WTC11 (cell line): Measurements from ENCODE around the gene HES6. TPM values are rescaled to one million over a fixed set of nuclear protein-coding genes. Genes with fewer than 3 reads are reported as not detected.
A peak's percentile ranks its signal among the peaks of the same experiment; 100 is the strongest.

ENCODE experiments used
- ATAC-seq: fragments of 200-7000 bp; cut with Tn5 transposase; 2 replicates; pipeline ENCODE4 v1.10.0; 2021; ENCODE audit warnings: mild to moderate bottlenecking, moderate library complexity
- CTCF ChIA-PET: fragments of 300-600 bp; sonication (Branson Sonifier 250); formaldehyde crosslinking; loops from one replicate; lab custom pipeline; 2021; ENCODE audit warnings: antibody characterized with exemption; lab: Charles Lee
- POLR2A ChIA-PET: fragments of 350-600 bp; sonication (Branson Sonifier 250); formaldehyde crosslinking; loops from one replicate; lab custom pipeline; 2021; ENCODE audit warnings: antibody characterized with exemption; lab: Charles Lee
- DNase-seq: peaks from one replicate; pipeline ENCODE4 v3.0.0; 2021; ENCODE audit warnings: low spot score
- H3K27ac Mint-ChIP-seq: 2 replicates; pipeline ENCODE4 v1.8.0; 2021; ENCODE audit warnings: mixed read lengths
- H3K27me3 Mint-ChIP-seq: 2 replicates; pipeline ENCODE4 v1.8.0; 2021; ENCODE audit warnings: low read depth, mild to moderate bottlenecking, moderate library complexity, mixed read lengths
- H3K36me3 Mint-ChIP-seq: 2 replicates; pipeline ENCODE4 v1.8.0; 2021; ENCODE audit warnings: mixed read lengths
- H3K4me1 Mint-ChIP-seq: 2 replicates; pipeline ENCODE4 v1.8.0; 2022; ENCODE audit warnings: mixed read lengths
- H3K4me3 Mint-ChIP-seq: 2 replicates; pipeline ENCODE4 v1.8.0; 2021; ENCODE audit warnings: mild to moderate bottlenecking, moderate library complexity, mixed read lengths
- H3K9me3 Mint-ChIP-seq: 2 replicates; pipeline ENCODE4 v1.8.0; 2021; ENCODE audit warnings: mixed read lengths
- CREM ChIP-seq: sonication (generic); formaldehyde crosslinking; IDR thresholded peaks from 2 replicates; pipeline ENCODE4 v1.8.1; 2022; ENCODE audit warnings: mild to moderate bottlenecking, missing genetic modification reagents, moderate library complexity
- ETV6 ChIP-seq: sonication (generic); formaldehyde crosslinking; IDR thresholded peaks from 2 replicates; pipeline ENCODE4 v1.8.1; 2022; ENCODE audit warnings: mild to moderate bottlenecking, missing genetic modification reagents
- FOXK1 ChIP-seq: sonication (generic); formaldehyde crosslinking; IDR thresholded peaks from 2 replicates; pipeline ENCODE4 v1.8.0; 2022; ENCODE audit warnings: mild to moderate bottlenecking, moderate library complexity, missing genetic modification reagents
- GRHL2 ChIP-seq: fragments of 250-450 bp; sonication (Bioruptor Pico); IDR thresholded peaks from 2 replicates; pipeline ENCODE4 v1.8.0; 2022; ENCODE audit warnings: mild to moderate bottlenecking, moderate library complexity; ENCODE audit not compliant: insufficient replicate concordance, severe bottlenecking
- NR2C2 ChIP-seq: sonication (generic); formaldehyde crosslinking; IDR thresholded peaks from 2 replicates; pipeline ENCODE4 v1.8.0; 2022; ENCODE audit warnings: mild to moderate bottlenecking, missing genetic modification reagents
- SMAD4 ChIP-seq: sonication (generic); formaldehyde crosslinking; IDR thresholded peaks from 2 replicates; pipeline ENCODE4 v1.8.0; 2022; ENCODE audit warnings: mild to moderate bottlenecking, missing genetic modification reagents
- TCF7 ChIP-seq: sonication (generic); formaldehyde crosslinking; IDR thresholded peaks from 2 replicates; pipeline ENCODE4 v1.8.0; 2022; ENCODE audit warnings: mild to moderate bottlenecking, low read depth, missing genetic modification reagents, moderate library complexity
- TEAD1 ChIP-seq: sonication (generic); formaldehyde crosslinking; IDR thresholded peaks from 2 replicates; pipeline ENCODE4 v1.8.0; 2022; ENCODE audit warnings: mild to moderate bottlenecking, missing genetic modification reagents
- TEAD4 ChIP-seq: sonication (generic); formaldehyde crosslinking; IDR thresholded peaks from 2 replicates; pipeline ENCODE4 v1.8.0; 2022; ENCODE audit warnings: mild to moderate bottlenecking, missing genetic modification reagents
- ZNF219 ChIP-seq: sonication (generic); formaldehyde crosslinking; IDR thresholded peaks from 2 replicates; pipeline ENCODE4 v1.8.0; 2023; ENCODE audit warnings: missing genetic modification reagents, mild to moderate bottlenecking, borderline replicate concordance
- ZNF317 ChIP-seq: sonication (generic); formaldehyde crosslinking; IDR thresholded peaks from 2 replicates; pipeline ENCODE4 v1.8.1; 2023; ENCODE audit warnings: low read depth, mild to moderate bottlenecking, moderate library complexity, missing genetic modification reagents, borderline replicate concordance
- total RNA-seq: library from RNA; stranded (reverse); gene quantifications from 3 replicates; pipeline ENCODE4 v1.2.3, GENCODE V29; 2021
- TF ChIP-seq, protein P1 (sequence below): sonication (generic); formaldehyde crosslinking; IDR thresholded peaks from 2 replicates; pipeline ENCODE4 v1.8.1; 2023; ENCODE audit warnings: mild to moderate bottlenecking, missing genetic modification reagents, moderate library complexity
- TF ChIP-seq, protein P2 (sequence below): sonication (generic); formaldehyde crosslinking; IDR thresholded peaks from 2 replicates; pipeline ENCODE4 v1.8.1; 2023; ENCODE audit warnings: mild to moderate bottlenecking, missing genetic modification reagents
- TF ChIP-seq, protein P3 (sequence below): sonication (generic); formaldehyde crosslinking; IDR thresholded peaks from 2 replicates; pipeline ENCODE4 v1.8.0; 2022; ENCODE audit warnings: mild to moderate bottlenecking, missing genetic modification reagents
- TF ChIP-seq, protein P4 (sequence below): sonication (generic); formaldehyde crosslinking; IDR thresholded peaks from 2 replicates; pipeline ENCODE4 v1.8.1; 2023; ENCODE audit warnings: mild to moderate bottlenecking, missing genetic modification reagents, moderate library complexity
- TF ChIP-seq, protein P5 (sequence below): sonication (generic); formaldehyde crosslinking; IDR thresholded peaks from 2 replicates; pipeline ENCODE4 v1.8.1; 2022; ENCODE audit warnings: low read depth, missing genetic modification reagents, borderline replicate concordance
- TF ChIP-seq, protein P6 (sequence below): fragments of 250-450 bp; sonication (Bioruptor Pico); IDR thresholded peaks from 2 replicates; pipeline ENCODE4 v1.9.0; 2021; ENCODE audit warnings: mild to moderate bottlenecking, borderline replicate concordance
- TF ChIP-seq, protein P7 (sequence below): sonication (generic); formaldehyde crosslinking; IDR thresholded peaks from 2 replicates; pipeline ENCODE4 v1.8.0; 2023; ENCODE audit warnings: missing genetic modification reagents, mild to moderate bottlenecking, borderline replicate concordance

HES6 gene
- total RNA-seq, 1 experiment from 2014 or later, result 52.1 TPM

DNA sequence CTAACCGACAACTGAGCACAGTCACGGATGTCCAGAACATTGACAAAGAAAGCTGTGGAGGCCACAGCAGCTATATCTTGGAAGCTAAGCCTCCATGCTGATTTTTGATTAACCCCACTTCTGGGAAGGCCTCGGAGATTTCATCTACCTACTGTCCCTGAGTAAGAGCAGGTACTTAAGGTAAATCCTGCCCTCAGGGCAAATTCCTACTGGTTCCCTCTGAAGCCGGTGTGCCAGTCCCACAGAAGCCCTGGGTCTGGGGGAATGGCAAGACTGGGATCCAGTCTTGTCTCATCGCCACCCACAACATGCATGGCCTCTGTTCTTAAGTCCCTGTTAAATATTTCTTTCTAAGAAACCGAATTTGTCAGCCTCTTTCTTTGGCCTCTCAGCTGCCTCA is 29.9 kb upstream of the HES6 start:
- peaks cover 5% of the 10 kb centered on the region; the same call in 1 of the 2 replicates for H3K36me3 Mint-ChIP-seq
- no peaks in the 10 kb centered on the region for H3K4me1 Mint-ChIP-seq
- H3K27ac Mint-ChIP-seq, result no peak overlapping the region
- TF ChIP-seq ZNF317 (CRISPR knock-in tag) (no peak), SMAD4 (CRISPR knock-in tag) (no peak), GRHL2 (no peak), ETV6 (CRISPR knock-in tag) (no peak), CREM (CRISPR knock-in tag) (no peak), TEAD4 (CRISPR knock-in tag) (no peak)
- TF ChIP-seq, protein P1, sequence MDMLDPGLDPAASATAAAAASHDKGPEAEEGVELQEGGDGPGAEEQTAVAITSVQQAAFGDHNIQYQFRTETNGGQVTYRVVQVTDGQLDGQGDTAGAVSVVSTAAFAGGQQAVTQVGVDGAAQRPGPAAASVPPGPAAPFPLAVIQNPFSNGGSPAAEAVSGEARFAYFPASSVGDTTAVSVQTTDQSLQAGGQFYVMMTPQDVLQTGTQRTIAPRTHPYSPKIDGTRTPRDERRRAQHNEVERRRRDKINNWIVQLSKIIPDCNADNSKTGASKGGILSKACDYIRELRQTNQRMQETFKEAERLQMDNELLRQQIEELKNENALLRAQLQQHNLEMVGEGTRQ (CRISPR knock-in tag), result no peak
- TF ChIP-seq, protein P2, sequence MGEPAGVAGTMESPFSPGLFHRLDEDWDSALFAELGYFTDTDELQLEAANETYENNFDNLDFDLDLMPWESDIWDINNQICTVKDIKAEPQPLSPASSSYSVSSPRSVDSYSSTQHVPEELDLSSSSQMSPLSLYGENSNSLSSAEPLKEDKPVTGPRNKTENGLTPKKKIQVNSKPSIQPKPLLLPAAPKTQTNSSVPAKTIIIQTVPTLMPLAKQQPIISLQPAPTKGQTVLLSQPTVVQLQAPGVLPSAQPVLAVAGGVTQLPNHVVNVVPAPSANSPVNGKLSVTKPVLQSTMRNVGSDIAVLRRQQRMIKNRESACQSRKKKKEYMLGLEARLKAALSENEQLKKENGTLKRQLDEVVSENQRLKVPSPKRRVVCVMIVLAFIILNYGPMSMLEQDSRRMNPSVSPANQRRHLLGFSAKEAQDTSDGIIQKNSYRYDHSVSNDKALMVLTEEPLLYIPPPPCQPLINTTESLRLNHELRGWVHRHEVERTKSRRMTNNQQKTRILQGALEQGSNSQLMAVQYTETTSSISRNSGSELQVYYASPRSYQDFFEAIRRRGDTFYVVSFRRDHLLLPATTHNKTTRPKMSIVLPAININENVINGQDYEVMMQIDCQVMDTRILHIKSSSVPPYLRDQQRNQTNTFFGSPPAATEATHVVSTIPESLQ (CRISPR knock-in tag), result no peak
- POLR2A ChIA-PET, result no interaction called here
- DNase-seq (no peak), ATAC-seq (no peak)
- H3K4me3 Mint-ChIP-seq, result no peak overlapping the region
- no peaks in the 10 kb centered on the region for H3K9me3 Mint-ChIP-seq
- no peaks in the 10 kb centered on the region for H3K27me3 Mint-ChIP-seq
- CTCF ChIA-PET, result no interaction called here

DNA sequence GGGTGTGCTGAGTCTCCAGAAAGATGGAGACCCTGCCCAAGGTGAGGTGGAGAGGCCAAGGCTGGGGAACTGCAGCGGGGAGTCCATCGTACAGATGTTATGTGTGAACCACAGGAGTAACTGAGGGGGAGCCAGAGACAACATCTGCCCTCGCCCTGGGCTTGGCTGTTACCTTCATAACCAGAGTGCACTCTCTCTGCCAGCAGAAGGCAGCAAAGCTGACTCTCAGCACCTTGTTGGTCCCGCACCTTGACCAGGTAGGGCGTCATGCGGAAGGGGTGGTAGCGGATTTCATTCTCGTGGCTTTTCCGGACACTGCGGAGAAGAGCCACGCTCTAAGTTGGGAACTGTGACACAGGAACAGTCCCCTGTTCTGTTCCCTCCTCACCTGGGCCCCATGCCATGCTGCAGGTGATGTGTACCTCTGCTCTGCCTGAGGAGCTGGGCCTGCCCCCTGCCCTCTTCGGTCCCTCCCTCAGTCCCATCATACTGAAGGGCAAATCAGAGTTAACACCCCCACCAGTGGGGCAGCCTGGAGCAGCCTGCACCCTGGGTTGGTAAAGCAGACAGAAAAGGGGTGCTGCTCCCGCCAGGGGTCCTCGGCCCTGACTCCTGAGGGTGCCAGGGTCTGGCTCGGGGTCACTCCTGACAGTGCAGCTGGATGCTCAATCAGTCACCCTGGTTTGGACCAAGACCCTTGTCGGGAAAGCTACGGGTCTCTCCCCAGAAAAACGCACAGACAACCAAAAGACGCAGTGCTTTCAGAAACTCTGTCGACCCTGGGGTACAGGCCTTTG is 28.2 kb upstream of the HES6 start:
- Mint-ChIP-seq H3K4me3 (no peak overlapping the region), H3K36me3 (peaks cover 5% of the 10 kb centered on the region; the same call in 1 of the 2 replicates), H3K27ac (no peak overlapping the region), H3K4me1 (peaks cover 3% of the 10 kb centered on the region), H3K9me3 (no peaks in the 10 kb centered on the region), H3K27me3 (no peaks in the 10 kb centered on the region)
- ChIA-PET CTCF (interaction anchor here (0.5 to 1.1 kb wide), 4 partner anchors 9 to 280 kb away, joined by 3 read pairs; no protein-coding TSS in a partner anchor), POLR2A (no interaction called here)
- DNase-seq (no peak), ATAC-seq (peak; percentile 47)
- TF ChIP-seq, protein P3, sequence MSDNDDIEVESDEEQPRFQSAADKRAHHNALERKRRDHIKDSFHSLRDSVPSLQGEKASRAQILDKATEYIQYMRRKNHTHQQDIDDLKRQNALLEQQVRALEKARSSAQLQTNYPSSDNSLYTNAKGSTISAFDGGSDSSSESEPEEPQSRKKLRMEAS (CRISPR knock-in tag), result no peak
- TF ChIP-seq TEAD4 (CRISPR knock-in tag), result no peak
- TF ChIP-seq, protein P4, sequence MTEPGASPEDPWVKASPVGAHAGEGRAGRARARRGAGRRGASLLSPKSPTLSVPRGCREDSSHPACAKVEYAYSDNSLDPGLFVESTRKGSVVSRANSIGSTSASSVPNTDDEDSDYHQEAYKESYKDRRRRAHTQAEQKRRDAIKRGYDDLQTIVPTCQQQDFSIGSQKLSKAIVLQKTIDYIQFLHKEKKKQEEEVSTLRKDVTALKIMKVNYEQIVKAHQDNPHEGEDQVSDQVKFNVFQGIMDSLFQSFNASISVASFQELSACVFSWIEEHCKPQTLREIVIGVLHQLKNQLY (CRISPR knock-in tag), result no peak
- TF ChIP-seq, protein P5, sequence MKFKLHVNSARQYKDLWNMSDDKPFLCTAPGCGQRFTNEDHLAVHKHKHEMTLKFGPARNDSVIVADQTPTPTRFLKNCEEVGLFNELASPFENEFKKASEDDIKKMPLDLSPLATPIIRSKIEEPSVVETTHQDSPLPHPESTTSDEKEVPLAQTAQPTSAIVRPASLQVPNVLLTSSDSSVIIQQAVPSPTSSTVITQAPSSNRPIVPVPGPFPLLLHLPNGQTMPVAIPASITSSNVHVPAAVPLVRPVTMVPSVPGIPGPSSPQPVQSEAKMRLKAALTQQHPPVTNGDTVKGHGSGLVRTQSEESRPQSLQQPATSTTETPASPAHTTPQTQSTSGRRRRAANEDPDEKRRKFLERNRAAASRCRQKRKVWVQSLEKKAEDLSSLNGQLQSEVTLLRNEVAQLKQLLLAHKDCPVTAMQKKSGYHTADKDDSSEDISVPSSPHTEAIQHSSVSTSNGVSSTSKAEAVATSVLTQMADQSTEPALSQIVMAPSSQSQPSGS (CRISPR knock-in tag), result no peak
- TF ChIP-seq, protein P6, sequence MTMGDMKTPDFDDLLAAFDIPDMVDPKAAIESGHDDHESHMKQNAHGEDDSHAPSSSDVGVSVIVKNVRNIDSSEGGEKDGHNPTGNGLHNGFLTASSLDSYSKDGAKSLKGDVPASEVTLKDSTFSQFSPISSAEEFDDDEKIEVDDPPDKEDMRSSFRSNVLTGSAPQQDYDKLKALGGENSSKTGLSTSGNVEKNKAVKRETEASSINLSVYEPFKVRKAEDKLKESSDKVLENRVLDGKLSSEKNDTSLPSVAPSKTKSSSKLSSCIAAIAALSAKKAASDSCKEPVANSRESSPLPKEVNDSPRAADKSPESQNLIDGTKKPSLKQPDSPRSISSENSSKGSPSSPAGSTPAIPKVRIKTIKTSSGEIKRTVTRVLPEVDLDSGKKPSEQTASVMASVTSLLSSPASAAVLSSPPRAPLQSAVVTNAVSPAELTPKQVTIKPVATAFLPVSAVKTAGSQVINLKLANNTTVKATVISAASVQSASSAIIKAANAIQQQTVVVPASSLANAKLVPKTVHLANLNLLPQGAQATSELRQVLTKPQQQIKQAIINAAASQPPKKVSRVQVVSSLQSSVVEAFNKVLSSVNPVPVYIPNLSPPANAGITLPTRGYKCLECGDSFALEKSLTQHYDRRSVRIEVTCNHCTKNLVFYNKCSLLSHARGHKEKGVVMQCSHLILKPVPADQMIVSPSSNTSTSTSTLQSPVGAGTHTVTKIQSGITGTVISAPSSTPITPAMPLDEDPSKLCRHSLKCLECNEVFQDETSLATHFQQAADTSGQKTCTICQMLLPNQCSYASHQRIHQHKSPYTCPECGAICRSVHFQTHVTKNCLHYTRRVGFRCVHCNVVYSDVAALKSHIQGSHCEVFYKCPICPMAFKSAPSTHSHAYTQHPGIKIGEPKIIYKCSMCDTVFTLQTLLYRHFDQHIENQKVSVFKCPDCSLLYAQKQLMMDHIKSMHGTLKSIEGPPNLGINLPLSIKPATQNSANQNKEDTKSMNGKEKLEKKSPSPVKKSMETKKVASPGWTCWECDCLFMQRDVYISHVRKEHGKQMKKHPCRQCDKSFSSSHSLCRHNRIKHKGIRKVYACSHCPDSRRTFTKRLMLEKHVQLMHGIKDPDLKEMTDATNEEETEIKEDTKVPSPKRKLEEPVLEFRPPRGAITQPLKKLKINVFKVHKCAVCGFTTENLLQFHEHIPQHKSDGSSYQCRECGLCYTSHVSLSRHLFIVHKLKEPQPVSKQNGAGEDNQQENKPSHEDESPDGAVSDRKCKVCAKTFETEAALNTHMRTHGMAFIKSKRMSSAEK (CRISPR knock-in tag), result no peak
- TF ChIP-seq TCF7 (CRISPR knock-in tag), result no peak
- TF ChIP-seq FOXK1 (CRISPR knock-in tag), result no peak
- TF ChIP-seq, protein P7, sequence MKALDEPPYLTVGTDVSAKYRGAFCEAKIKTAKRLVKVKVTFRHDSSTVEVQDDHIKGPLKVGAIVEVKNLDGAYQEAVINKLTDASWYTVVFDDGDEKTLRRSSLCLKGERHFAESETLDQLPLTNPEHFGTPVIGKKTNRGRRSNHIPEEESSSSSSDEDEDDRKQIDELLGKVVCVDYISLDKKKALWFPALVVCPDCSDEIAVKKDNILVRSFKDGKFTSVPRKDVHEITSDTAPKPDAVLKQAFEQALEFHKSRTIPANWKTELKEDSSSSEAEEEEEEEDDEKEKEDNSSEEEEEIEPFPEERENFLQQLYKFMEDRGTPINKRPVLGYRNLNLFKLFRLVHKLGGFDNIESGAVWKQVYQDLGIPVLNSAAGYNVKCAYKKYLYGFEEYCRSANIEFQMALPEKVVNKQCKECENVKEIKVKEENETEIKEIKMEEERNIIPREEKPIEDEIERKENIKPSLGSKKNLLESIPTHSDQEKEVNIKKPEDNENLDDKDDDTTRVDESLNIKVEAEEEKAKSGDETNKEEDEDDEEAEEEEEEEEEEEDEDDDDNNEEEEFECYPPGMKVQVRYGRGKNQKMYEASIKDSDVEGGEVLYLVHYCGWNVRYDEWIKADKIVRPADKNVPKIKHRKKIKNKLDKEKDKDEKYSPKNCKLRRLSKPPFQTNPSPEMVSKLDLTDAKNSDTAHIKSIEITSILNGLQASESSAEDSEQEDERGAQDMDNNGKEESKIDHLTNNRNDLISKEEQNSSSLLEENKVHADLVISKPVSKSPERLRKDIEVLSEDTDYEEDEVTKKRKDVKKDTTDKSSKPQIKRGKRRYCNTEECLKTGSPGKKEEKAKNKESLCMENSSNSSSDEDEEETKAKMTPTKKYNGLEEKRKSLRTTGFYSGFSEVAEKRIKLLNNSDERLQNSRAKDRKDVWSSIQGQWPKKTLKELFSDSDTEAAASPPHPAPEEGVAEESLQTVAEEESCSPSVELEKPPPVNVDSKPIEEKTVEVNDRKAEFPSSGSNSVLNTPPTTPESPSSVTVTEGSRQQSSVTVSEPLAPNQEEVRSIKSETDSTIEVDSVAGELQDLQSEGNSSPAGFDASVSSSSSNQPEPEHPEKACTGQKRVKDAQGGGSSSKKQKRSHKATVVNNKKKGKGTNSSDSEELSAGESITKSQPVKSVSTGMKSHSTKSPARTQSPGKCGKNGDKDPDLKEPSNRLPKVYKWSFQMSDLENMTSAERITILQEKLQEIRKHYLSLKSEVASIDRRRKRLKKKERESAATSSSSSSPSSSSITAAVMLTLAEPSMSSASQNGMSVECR (CRISPR knock-in tag), result no peak
- no peak for TF ChIP-seq ZNF219 (CRISPR knock-in tag)
- no peak for TF ChIP-seq NR2C2
- no peak for TF ChIP-seq TEAD1 (CRISPR knock-in tag)
